Hepatocyte (in vitro differentiated cells): Measurements from ENCODE around the gene CHMP4B. TPM values are rescaled to one million over a fixed set of nuclear protein-coding genes. Genes with fewer than 3 reads are reported as not detected.

Experiments used
- DNase-seq: peaks from one replicate; pipeline ENCODE4 v3.0.0-alpha.2; 2016; ENCODE audit warnings: low spot score
- H2AFZ ChIP-seq: fragments of 200-600 bp; sonication (generic); 2 replicates; pipeline ENCODE4 v1.6.0; 2016; ENCODE audit warnings: antibody characterized with exemption, mild to moderate bottlenecking
- H3K27ac ChIP-seq: fragments of 200-600 bp; sonication (generic); 2 replicates; pipeline ENCODE4 v1.5.1; 2016; ENCODE audit warnings: mild to moderate bottlenecking
- H3K27me3 ChIP-seq: fragments of 200-600 bp; sonication (generic); 2 replicates; pipeline ENCODE4 v1.6.1; 2016
- H3K36me3 ChIP-seq: fragments of 200-600 bp; sonication (generic); replicated peaks from 2 replicates; pipeline ENCODE4 v1.5.1; 2016; ENCODE audit warnings: low read depth; ENCODE audit not compliant: insufficient read depth
- H3K4me1 ChIP-seq: fragments of 200-600 bp; sonication (generic); 2 replicates; pipeline ENCODE4 v1.5.1; 2016; ENCODE audit warnings: mild to moderate bottlenecking, moderate library complexity; ENCODE audit not compliant: insufficient read depth
- H3K4me2 ChIP-seq: fragments of 200-600 bp; sonication (generic); 2 replicates; pipeline ENCODE4 v1.6.0; 2016
- H3K4me3 ChIP-seq: fragments of 200-600 bp; sonication (generic); 2 replicates; pipeline ENCODE4 v1.5.1; 2016; ENCODE audit warnings: mild to moderate bottlenecking
- H3K79me2 ChIP-seq: fragments of 200-600 bp; sonication (generic); 2 replicates; pipeline ENCODE4 v1.6.0; 2017; ENCODE audit warnings: mild to moderate bottlenecking
- H3K9me2 ChIP-seq: fragments of 200-600 bp; sonication (generic); replicated peaks from 2 replicates; pipeline ENCODE4 v1.6.0; 2017; ENCODE audit warnings: mild to moderate bottlenecking; ENCODE audit not compliant: insufficient read depth
- H3K9me3 ChIP-seq: fragments of 200-600 bp; sonication (generic); 2 replicates; pipeline ENCODE4 v1.5.1; 2016; ENCODE audit warnings: low read depth, mild to moderate bottlenecking
- H4K20me1 ChIP-seq: fragments of 200-600 bp; sonication (generic); 2 replicates; pipeline ENCODE4 v1.6.0; 2016; ENCODE audit warnings: mild to moderate bottlenecking; ENCODE audit not compliant: insufficient read depth, poor library complexity, severe bottlenecking
- EZH2 ChIP-seq: fragments of 200-600 bp; sonication (generic); IDR thresholded peaks from 2 replicates; pipeline ENCODE4 v1.6.1; 2016; ENCODE audit warnings: antibody characterized with exemption, mild to moderate bottlenecking, borderline replicate concordance
- EZH2phosphoT487 ChIP-seq: fragments of 200-600 bp; sonication (generic); IDR thresholded peaks from one replicate; pipeline ENCODE4 v1.6.1; 2018; ENCODE audit warnings: antibody characterized with exemption, mild to moderate bottlenecking, low read depth, moderate library complexity; ENCODE audit not compliant: unreplicated experiment, severe bottlenecking
- WGBS: methylation state at CpG from one replicate; pipeline ENCODE4 v1.1.6; 2016; ENCODE audit warnings: low lambda C conversion rate; ENCODE audit errors: missing lambda C conversion rate; 5-methylcytosine and 5-hydroxymethylcytosine counted together
- polyA plus RNA-seq: library from polyadenylated mRNA; unstranded; fragments of >200 nt; fragmentation: Nextera tagmentation; extraction: Ambion mirVana; gene quantifications from 2 replicates; pipeline ENCODE4 v1.2.1, GENCODE V29; 2016
- total RNA-seq: library from RNA; depleted of rRNA; stranded (reverse); fragments of >200 nt; gene quantifications from 2 replicates; pipeline ENCODE4 v1.2.3, GENCODE V29; 2014
- TF ChIP-seq, protein P1 (sequence below): fragments of 200-600 bp; sonication (generic); IDR thresholded peaks from 2 replicates; pipeline ENCODE4 v1.5.1; 2016; ENCODE audit warnings: antibody characterized with exemption, mild to moderate bottlenecking; ENCODE audit not compliant: poor library complexity

The CHMP4B gene
- total and polyA plus RNA-seq, 2 experiments from 2014 or later, result 8.1 to 95.1 TPM

DNA sequence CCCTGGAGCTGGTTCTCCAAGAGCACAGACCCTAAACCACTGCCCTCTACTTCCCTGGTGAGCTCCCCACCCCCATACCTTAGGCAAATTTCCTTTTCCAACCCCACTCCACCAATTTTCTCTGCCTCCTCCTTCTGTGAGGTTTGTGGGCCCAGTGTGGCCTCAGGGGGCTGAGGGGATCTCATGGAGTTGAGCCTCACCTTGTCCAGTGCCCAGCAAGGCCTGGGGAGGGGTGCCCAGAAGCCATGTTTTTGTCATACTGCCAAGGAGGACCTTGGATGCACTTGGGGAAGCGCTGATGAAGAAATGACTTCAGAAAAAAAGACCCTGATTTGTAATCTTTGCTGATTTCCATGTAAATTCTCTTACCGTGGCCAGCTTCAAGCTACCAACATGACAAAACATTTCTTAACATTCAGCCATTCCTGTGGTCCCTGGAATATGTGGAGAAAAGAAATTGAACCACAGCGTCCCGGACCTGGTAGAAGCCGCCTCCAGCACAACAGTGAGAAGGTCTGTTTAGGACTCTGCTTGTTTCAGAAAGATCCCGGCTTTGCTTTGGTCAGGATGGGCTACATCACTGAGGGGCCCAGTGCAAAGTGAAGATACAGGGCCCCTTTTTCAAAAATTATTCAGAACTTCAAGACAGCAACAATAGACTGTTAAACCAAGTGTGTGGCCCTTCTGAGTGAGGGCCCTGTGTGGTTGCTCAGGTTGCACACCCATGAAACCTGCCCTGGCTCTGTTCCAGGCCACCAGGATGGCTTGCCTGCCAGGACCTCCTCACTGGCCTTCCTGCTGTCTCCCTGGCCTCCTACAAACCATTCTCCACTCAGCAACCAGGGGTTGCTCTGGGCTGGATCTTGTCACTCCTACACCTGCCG, 52.5 kb downstream of the CHMP4B start:
- 90% methylated on average over 7 of the region's 7 CpGs for WGBS
- Histone ChIP-seq H3K79me2 (no peaks in the 10 kb centered on the region), H4K20me1 (no peaks in the 10 kb centered on the region), H3K9me3 (no peaks in the 10 kb centered on the region), H3K36me3 (no peaks in the 10 kb centered on the region), H3K4me3 (no peak overlapping the region), H3K4me2 (no peak overlapping the region), H3K27ac (no peak overlapping the region), H2AFZ (no peak overlapping the region), H3K27me3 (no peaks in the 10 kb centered on the region), H3K9me2 (no peaks in the 10 kb centered on the region), H3K4me1 (no peaks in the 10 kb centered on the region)
- no peak for DNase-seq
- TF ChIP-seq, protein P1, sequence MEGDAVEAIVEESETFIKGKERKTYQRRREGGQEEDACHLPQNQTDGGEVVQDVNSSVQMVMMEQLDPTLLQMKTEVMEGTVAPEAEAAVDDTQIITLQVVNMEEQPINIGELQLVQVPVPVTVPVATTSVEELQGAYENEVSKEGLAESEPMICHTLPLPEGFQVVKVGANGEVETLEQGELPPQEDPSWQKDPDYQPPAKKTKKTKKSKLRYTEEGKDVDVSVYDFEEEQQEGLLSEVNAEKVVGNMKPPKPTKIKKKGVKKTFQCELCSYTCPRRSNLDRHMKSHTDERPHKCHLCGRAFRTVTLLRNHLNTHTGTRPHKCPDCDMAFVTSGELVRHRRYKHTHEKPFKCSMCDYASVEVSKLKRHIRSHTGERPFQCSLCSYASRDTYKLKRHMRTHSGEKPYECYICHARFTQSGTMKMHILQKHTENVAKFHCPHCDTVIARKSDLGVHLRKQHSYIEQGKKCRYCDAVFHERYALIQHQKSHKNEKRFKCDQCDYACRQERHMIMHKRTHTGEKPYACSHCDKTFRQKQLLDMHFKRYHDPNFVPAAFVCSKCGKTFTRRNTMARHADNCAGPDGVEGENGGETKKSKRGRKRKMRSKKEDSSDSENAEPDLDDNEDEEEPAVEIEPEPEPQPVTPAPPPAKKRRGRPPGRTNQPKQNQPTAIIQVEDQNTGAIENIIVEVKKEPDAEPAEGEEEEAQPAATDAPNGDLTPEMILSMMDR, result no peak
- no peak for TF ChIP-seq EZH2phosphoT487
- no peak for TF ChIP-seq EZH2

DNA sequence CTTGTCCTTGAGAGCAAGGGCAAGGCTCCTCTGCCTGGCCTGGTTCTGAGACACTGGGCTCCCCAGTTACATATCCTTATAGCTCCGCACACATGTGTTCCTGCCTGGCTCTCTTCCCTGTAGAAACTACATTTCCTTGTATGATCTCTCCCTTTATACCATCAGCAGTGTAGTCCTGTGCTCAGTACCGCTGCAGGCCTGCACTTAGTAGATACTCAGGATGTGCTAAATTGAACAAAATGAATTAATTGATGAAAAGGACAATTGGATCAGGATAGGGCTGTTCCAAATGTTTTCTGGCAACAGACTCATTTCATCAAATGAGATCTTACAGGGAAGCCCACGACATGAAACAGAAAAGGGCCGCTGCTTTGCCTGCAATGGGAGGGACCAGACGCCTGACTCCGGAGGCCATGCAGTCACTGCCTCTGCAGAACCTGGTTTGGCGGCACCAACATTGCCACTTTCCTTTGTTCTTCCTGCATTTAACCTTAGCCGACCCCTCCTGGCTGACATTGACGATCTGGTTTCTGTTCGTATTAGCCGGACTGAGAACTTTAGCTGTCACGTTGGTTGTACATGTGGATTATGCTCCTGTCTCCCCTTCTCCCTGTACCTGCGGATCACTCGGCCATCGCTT, 53.3 kb downstream of the CHMP4B start:
- no peaks in the 10 kb centered on the region for H3K9me3 ChIP-seq
- no peaks in the 10 kb centered on the region for H3K27me3 ChIP-seq
- no peak overlapping the region for H3K4me3 ChIP-seq
- WGBS, result 72% methylated on average over 15 of the region's 15 CpGs
- no peaks in the 10 kb centered on the region for H3K4me1 ChIP-seq
- no peak overlapping the region for H3K4me2 ChIP-seq
- H3K27ac ChIP-seq, result no peak overlapping the region
- TF ChIP-seq EZH2 (no peak), EZH2phosphoT487 (no peak)
- TF ChIP-seq, protein P1, result no peak
- no peaks in the 10 kb centered on the region for H3K36me3 ChIP-seq
- no peak for DNase-seq
- no peaks in the 10 kb centered on the region for H4K20me1 ChIP-seq
- H2AFZ ChIP-seq, result no peak overlapping the region
- H3K79me2 ChIP-seq, result no peaks in the 10 kb centered on the region
- no peaks in the 10 kb centered on the region for H3K9me2 ChIP-seq

DNA sequence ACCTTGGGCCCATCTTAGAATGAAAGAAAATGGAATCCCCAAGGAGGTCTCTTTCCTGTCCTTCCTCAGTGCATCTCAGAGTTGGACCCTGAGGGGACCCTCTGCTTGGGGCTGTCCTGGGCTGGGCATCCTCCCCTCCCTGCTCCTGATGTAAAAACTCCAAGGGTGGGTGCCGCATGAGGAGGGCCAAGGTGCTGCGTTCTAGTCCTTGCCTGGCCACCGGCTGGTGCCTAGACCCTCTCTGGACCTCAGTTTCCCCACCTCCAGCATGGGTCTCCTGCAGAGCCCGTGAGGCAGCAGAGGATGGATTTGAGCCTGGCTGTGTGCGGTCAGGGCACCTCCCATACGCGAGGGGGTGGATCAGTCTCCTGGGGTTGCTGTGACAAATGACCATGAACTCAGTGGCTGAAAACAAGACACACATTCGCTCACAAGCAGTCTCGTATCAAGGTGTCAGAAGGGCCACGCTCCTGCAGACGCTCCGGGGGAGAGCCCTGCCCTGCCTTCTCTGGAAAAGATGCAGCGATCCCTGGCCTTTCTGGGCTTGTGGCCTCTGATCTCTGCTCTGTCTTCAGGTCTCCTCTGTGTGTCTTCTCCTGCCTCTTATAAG, 54.7 kb downstream of the CHMP4B start:
- TF ChIP-seq EZH2phosphoT487, result no peak
- TF ChIP-seq EZH2, result no peak
- TF ChIP-seq, protein P1, result no peak
- Histone ChIP-seq H3K9me3 (no peaks in the 10 kb centered on the region), H4K20me1 (no peaks in the 10 kb centered on the region), H3K36me3 (no peaks in the 10 kb centered on the region), H2AFZ (no peak overlapping the region), H3K9me2 (no peaks in the 10 kb centered on the region), H3K4me1 (no peaks in the 10 kb centered on the region), H3K27ac (no peak overlapping the region), H3K4me2 (no peak overlapping the region), H3K79me2 (no peaks in the 10 kb centered on the region), H3K4me3 (no peak overlapping the region), H3K27me3 (no peaks in the 10 kb centered on the region)
- no peak for DNase-seq
- WGBS, result 93% methylated on average over 13 of the region's 13 CpGs
